Right ventricle myocardium inferior (tissue), 1 donor: ENCODE data around the gene SEC14L1. TPM values are rescaled to one million over a fixed set of nuclear protein-coding genes. Genes with fewer than 3 reads are reported as not detected.
"Not testable (repeated sequence)": the region's sequence is repeated elsewhere in the genome, so short reads cannot be mapped to it uniquely, and the experiment has no call there.

Experiments
- ATAC-seq: fragments of 200-7000 bp; cut with Tn5 transposase; one replicate; pipeline ENCODE4 v1.9.1; 2020; ENCODE audit warnings: mild to moderate bottlenecking, moderate library complexity
- DNase-seq: peaks from one replicate; pipeline ENCODE4 v3.0.0; 2021; ENCODE audit errors: missing footprints
- intact Hi-C: fragments of 100-400 bp; cut with DNase I; formaldehyde crosslinking; loops from one replicate; pipeline ENCODE4 v1.11.0; 2022
- total RNA-seq: library from RNA; stranded (reverse); fragmentation: NEBNext Ultra II Directional; extraction: Animal tissue kit (Norgen Biotek cat#: 25700); gene quantifications from one replicate; pipeline ENCODE4 v1.2.1, GENCODE V29; 2021
- donor health status: DM: no; HTN: yes; CAD: no; lungs with severe emphysema.

Gene SEC14L1
- total RNA-seq, 1 donor from 2014 or later = 65.5 TPM

DNA sequence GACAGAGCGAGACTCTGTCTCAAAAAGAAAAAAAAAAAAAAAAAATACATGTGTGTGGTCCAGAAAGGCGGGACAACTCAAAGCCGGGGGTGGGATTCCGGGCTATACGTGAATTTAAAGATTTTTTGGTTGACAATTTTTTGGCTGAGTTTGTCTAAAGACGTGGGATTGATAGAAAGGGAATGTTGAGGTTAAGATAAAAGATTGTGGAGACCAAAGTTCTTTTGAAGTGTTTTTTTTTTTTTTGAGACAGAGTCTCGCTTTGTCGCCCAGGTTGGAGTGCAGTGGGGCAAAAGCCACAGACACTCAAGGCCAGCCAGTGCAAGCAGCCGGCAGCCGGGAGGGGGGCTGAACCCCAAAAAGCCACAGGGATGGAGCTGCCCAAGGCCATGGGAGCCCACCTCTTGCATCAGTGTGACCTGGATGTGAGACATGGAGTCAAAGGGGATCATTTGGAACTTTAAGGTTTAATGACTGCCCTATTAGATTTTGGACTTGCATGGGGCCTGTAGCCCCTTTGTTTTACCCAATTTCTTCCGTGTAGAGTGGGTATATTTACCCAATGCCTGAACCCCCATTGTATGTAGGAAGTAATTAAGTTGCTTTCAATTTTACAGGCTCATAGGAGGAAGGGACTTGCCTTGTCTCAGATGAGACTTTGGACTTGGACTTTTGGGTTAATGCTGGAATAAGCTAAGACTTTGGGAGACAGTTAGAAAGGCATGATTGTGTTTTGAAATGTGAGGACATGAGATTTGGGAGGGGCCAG, 29.4 kb upstream of the SEC14L1 start:
- not testable (repeated sequence) for ATAC-seq, DNase-seq
- intact Hi-C loops = loop anchor here (2.0 kb wide), 1 partner anchor 17 kb away; no protein-coding TSS in a partner anchor

DNA sequence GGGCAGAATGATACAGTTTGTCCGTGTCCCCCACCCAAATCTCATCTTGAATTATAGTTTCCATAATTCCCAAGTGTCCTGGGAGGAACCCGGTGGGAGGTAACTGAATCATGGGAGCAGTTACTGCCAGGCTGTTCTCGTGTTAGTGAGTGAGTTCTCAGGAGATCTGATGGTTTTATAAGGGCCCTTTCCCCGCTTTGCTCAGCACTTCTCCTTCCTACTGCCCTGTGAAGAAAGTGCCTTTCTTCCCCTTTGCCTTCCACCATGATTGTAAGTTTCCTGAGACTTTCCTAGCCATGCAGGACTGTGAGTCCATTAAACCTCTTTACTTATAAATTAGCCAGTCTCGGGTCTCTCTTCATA, 28.9 kb upstream of the SEC14L1 start:
- DNase-seq = no peak
- no peak for ATAC-seq
- intact Hi-C loops = loop anchor here (2.0 kb wide), 1 partner anchor 17 kb away; no protein-coding TSS in a partner anchor

DNA sequence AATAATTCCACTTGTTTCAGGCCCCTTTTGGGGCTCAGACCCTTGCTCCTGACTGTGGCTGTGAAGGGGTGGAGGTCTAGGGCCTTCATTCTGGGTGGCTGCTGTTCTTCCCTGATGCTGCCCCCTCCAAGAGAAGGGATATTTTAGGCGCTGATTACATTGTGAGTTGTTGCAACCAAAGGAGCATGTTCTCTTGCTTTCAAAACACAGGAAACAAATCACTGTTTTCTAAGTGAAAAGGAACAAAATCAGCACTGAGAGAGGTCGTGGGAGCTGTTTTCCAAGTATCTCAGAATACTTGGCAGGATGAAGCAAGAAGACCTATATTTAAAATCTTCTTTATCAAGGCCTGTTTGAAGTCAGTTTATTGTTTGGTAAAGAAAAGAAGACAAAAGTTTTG, 25.3 kb upstream of the SEC14L1 start:
- no peak for DNase-seq
- ATAC-seq = no peak
- intact Hi-C loops = no loop called here

DNA sequence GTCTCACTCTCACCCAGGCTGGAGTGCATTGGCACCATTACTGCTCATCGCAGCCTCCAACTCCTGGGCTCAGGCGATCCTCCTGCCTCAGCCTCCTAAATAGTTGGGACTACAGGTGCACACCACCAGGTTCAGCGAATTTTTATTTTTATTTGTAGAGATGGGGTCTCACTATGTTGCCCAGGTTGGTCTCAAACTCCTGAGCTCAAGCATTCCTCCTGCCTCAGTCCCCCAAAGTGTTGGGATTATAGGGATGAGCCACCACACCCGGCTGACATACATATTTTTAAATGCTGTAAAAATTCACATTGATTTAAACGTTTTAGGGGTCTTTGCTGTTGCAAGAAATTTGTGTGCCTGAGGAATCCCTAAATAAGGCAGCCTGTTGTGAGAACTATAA, 24.8 kb upstream of the SEC14L1 start:
- intact Hi-C loops = no loop called here
- DNase-seq = no peak
- no peak for ATAC-seq

DNA sequence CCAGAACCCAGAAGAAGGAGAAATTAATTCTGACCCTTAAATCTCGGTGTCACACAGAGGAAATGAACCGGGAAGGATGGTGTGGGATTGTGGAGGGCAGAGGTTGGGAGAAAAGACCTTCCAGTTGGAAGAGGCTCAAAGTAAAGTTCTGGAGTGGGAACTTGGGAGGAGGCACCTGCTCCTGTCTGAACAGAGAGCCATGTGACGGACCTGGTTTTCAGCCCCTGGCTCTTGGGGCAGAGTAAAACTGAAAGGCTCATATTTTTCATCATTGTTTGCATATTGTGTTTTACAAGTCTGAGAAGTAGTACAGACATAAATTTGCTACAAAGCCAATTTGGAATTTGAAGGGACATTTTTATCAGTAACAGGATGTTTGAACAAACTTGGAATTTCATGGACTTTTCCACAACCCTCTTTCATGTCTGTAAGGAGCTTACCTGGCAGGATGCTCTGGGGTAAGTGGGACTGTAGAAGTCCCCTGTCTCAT, 24.4 kb upstream of the SEC14L1 start:
- ATAC-seq (no peak), DNase-seq (no peak)
- intact Hi-C loops = no loop called here

DNA sequence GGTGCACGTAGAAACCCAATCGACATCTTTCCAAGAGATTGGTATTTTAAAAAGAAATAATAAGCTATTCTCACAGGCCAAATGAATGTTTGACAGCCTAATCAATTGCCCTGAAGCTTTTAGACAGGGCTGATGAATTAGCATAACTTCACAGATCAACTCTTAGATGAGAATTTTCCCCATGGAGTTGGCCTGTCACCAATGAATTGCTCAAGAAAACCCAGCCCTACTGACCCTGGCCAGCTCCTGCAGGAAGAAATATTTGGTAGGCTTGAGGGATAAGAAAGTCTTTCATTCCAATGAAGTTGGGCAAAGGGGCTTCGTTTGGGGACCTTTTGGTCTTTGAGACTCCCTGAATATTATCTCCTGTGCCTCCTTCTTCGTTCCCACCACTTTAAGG, 23.4 kb upstream of the SEC14L1 start:
- intact Hi-C loops = no loop called here
- no peak for DNase-seq
- no peak for ATAC-seq

DNA sequence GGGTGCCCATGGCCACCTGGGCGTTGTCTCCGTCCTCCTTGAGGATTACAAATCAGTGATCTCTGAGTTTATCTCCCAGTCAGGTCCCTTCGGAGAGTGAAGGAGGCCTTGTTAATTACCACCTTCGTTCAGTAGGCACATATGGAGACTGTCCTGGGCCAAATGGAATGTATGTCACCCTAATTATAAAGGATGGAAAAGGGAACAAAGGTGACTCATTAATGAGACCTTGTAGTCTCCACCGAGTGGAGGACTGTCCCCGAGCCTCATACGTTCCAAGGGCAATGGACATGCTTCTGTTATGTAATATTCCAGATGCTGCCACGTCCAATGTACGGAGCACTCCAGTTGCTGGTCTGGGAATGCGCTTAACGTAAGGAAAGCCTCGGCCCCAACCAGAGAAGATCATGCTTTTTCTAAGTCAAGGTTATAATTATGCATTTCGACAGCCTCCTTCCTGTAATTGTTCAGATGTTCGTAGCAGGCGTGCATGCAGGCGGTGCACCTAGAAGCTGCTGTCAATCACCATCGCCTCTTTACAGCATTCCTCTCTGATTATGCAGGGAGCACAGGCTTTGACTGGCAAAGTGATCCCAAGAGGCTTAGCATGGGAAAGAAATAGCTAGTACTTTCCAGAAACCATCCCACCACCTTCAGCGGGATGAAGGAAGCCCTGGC, 22.4 kb upstream of the SEC14L1 start:
- intact Hi-C loops = no loop called here
- ATAC-seq = peak; percentile 26
- no peak for DNase-seq

DNA sequence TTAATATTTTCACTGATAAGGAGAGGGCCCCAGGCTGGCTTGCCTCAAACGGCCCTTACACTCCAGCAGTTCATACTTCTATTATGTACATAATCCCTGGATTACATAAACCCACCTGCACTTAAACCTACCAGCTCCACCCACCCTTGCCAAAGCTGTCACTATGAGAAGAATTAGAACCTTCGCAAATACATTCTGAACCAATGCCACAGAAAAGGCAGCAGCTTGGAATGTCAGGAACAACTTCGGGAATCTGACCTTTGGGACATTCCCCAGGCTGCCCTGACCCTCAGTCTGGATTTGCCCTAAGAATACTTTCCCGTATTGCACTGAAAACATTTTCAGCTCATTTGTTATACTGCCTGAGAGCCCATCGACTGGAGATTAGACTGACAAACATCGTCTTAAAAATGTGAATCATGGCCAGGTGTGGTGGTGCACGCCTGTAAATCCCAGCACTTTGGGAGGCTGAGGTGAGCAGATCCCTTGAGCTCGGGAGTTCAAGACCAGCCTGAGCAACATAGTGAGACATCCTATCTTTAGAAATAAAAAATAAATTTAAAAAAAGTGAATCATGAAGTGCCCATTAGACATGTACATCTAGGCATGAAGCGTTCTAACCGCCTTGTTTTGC, 21.0 kb upstream of the SEC14L1 start:
- intact Hi-C loops = no loop called here
- DNase-seq (no peak), ATAC-seq (no peak)

DNA sequence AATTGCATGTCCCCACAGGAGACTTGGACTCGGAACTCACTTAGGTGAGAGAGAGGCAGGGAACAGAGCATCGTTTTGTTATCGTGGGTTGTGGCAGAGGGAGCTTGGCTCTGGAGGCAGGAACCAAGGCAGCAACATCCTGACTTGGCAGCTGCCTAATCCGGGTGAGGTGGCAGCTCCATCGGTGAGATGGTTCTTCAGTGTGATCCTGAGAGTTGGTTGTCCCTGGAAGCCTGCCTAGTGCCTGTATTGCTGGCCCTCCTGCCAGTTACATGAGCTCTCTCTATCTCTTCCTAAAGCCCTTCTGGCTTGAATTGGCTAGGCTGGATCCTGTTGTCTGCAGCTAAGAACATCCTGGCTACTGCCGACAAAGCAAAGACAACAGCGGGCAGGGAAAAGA, 19.9 kb upstream of the SEC14L1 start:
- intact Hi-C loops = no loop called here
- peak; percentile 58 for ATAC-seq

DNA sequence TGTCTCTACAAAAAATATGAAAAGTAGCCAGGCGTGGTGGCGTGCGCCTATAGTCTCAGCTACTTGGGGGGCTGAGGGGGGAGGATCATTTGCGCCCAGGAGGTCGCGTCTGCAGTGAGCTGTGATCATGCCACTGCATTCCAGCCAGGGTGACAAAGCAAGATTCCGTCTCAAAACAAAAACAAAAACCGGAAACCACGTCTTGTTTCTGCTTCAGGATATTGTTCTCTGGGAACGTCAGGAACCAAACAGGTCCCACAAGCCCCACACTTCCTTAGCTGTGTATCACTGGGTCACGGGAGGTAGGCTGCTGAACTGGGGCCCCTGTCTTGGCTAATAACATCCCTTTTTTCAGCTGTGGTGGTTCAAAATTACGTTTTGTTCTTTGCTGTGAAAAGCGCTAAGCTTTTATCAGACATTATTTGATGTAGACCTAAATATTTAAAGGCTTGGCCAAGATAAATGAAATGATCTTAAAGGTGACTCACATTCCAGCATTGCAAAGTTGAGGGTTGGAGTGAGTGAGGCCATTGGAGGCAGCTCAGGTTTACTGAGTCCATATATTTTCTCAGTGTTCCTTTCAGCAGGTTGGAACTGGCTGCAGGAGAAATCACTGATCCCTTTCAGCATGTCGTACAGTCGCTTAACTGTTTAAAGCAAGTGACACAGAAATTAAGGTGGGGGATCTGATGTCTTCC, 16.4 kb upstream of the SEC14L1 start:
- intact Hi-C loops = no loop called here
- ATAC-seq = no peak
- no peak for DNase-seq

More for the DNA sequence above, 19.9 kb upstream of the SEC14L1 start:
- no peak for DNase-seq

DNA sequence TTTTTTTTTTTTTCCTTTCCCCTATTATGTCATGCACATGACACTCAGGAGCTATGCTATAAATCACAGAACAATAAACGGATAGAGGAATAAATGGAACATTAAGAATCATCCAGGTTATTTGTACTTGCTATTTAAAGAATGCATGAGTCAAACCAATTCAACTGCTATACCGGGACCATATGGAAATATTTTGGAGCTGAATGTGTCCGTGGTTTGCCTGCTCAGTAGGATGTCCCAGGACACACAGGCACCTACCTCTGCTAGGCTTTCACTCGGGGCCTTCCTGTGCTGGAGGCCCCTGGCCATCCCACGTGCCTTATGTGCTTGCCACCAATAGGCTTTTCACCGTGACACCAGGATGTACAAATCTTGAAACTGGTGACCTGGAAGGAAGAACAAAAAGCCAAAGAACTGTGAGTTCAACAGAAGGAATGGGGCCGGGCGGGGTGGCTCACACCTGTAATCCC, 15.3 kb upstream of the SEC14L1 start:
- no peak for ATAC-seq
- intact Hi-C loops = no loop called here
- DNase-seq = no peak

DNA sequence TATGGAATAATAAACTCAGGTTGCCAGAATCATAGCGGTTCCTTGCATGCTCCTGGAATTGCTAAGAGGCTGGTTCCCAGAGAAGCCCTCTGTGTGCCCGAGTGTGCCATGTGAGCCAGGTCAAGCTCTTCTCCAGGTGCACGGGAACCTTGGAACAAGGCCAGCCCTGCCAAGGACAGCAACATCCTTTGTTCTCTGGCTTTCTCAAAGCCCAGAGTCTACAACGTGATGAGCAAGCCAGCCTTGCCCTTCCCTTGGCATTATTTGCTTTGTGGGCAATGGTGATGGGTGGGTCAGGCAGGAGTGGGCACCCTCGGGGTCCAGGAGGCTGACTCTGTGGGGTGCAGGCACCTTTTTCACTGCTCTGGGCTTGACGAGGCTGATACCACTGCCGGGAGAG, 14.2 kb upstream of the SEC14L1 start:
- intact Hi-C loops = no loop called here
- DNase-seq = no peak

DNA sequence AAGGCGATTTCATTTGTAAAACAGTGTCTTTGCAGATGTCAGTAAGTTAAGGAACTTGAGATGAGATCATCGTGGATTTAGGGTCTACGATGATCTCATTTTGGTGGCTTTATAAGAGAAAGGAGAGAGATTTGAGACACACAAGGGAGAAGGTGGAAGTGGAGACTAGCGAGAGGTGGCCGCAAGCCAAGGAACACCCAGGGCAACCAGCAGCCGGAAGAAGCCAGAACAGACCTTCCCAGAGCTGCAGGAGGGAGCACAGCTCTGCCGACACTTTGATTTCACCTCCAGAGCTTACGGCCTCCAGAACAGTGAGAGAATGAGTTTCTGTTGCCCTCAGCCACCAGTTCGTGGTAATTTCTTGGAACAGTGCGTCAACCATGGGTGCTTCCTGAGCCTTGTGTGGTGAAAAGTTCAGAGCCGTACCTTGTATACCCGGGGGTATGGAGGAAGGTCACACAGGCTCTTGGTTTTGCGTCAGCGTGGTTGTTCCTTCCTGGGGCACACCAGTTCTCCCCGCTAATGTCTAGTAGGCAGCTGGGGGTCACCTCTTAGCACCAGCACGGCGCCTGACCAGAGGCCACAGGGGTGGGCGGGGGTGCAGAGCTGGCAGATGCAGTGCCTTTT, 12.9 kb upstream of the SEC14L1 start:
- intact Hi-C loops = loop anchor here (2.0 kb wide), 1 partner anchor 17 kb away; no protein-coding TSS in a partner anchor
- DNase-seq = peak; percentile 91
- ATAC-seq = peak; percentile 71

More for the DNA sequence above, 14.2 kb upstream of the SEC14L1 start:
- ATAC-seq = no peak

DNA sequence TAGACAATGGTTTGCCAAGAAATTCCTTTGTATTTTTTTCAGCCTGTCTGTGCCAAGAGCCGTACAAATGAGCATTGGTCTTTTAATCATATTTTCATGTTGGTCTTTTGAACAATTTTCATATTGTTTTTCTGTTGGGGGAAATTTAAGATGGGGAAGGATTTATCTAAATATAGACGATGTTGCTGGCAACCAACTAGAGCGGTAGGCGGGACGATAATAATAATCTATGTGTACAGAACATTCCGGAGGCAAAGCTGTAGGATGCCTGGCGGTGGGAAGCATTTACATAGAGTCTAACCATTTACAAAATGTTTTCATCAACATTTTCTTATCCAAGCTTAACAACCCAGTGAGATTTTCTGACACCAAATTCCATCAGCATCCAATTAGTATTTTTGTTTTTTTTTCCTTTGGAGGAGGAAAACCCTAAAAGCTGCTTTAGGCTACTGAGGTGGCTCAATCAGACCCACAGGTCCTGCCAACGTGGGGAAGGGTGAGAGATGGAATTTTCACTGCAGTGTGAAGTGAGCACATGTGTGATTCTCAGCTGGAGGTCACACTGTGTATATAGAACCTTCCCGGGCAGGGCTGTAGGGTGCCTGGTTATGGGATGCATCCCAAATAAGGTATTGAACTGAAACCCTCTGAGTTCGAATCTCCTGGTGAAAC, 11.7 kb upstream of the SEC14L1 start:
- DNase-seq = no peak
- intact Hi-C loops = loop anchor here (2.0 kb wide), 1 partner anchor 18 kb away; no protein-coding TSS in a partner anchor
- ATAC-seq = no peak

DNA sequence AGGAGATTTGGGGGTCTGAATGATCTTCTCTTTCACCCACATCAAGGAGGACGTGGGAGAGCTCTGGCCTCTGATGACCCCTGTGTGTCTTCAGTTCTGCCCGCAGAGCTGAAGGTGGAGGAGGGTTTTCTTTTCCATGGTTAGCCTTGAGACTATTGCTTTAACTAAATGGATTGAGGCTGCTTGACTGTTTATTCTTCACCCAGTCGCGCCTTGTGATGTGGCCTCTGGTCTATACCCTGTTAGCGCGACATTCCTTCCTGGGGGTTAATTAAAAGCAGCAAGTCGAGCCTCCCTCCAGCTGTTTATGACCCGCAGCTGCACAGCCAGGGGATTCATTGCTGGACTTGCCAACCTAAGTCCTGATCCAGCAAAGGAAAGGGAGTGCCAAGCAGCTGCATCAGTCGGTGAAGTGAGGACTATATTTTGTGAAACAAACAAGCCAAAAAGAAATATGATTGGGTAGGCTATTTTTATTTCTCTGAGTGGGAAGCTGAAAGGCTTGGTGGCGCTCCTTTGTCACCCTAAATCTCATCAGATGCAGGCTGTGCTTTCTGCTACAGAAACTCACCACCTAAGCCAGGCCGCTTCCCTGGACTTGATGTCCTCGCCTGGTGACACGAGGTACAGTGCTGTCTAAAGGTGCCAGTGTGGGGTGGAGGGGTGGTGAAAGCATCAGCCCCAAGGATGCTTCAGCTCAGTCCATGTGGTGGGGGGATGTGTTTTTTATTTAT, 11.0 kb upstream of the SEC14L1 start:
- intact Hi-C loops = loop anchor here (2.0 kb wide), 1 partner anchor 19 kb away; no protein-coding TSS in a partner anchor
- ATAC-seq (peak; percentile 37), DNase-seq (no peak)

DNA sequence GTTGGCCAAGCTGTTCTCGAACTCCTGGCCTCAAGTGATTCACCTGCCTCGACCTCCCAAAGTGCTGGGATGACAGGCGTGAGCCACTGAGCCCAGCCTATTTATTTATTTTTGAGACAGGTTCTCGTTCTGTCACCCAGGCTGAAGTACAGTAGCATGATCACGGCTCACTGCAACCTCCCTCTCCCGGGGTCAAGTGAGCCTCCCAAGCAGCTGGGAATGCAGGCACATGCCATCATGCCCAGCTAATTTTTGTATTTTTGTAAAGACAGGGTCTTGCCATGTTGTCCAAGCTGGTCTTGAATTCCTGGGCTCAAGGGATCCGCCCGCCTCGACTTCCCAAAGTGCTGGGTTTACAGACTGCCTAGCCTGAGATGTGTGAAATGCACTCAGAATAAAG, 10.2 kb upstream of the SEC14L1 start:
- ATAC-seq = no peak
- intact Hi-C loops = no loop called here
- DNase-seq = no peak

DNA sequence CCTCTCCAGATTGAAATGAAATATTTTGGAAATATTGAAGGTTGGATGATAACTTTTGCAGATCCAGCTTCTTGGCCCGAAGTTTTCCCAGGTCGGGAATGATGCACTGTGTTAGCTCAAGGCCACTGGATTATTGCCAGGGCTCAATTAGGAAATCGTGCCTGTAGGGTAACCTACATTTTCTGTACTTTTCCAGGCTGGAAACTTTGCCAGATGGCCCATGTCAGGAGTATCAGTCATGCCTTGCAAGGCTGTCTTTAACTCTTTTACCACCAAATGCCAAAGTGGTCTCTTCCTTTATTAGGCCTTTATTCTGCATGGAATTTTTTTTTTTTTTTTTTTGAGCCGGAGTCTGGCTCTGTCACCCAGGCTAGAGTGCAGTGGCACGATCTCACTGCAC, 8.9 kb upstream of the SEC14L1 start:
- DNase-seq (no peak), ATAC-seq (no peak)
- intact Hi-C loops = no loop called here
